ENCODE measurements around the gene XPR1. TPM values are rescaled to one million over a fixed set of nuclear protein-coding genes. Genes with fewer than 3 reads are reported as not detected.
"Not testable (repeated sequence)": the region's sequence is repeated elsewhere in the genome, so short reads cannot be mapped to it uniquely, and the experiment has no call there.

The XPR1 gene
- total RNA-seq, 1 experiment from 2014 or later, result 36.1 TPM

DNA sequence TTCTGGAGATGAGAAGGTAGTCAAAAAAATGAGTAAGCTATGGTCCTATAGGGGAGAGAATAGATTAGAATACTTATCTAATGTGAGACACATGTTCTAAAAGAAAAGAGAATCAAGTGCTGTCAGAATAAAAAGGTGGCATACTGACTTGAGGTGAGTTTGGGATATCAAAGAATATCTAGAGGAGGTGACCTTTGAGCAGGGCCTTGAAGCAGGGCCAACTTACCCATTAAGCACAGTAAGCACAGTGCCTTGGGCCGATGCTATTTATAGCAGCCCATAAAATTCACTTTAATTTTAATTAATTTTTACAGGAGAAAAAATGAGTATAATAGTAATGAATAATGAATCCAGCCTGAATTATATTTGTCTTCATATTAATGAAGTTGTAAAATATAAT is 92.2 kb downstream of the XPR1 start:
- ChIA-PET CTCF (no interaction called here), POLR2A (no interaction called here)
- intact Hi-C loops (cut with micrococcal nuclease; ENCODE audit: unreplicated experiment), result no loop called here
- Histone ChIP-seq H3K4me3 (ENCODE audit: low read depth in 2 of 2, low read length in 2 of 2) (no peak overlapping the region), H3K9me3 (ENCODE audit: control insufficient read depth, insufficient read depth, low read depth, low read length) (no peaks in the 10 kb centered on the region), H3K4me1 (ENCODE audit: control insufficient read depth, insufficient read depth, low read length) (no peaks in the 10 kb centered on the region), H3K27me3 (ENCODE audit: control insufficient read depth, insufficient read depth, low read length) (no peaks in the 10 kb centered on the region), H3K36me3 (ENCODE audit: control insufficient read depth, insufficient read depth, low read length) (no peaks in the 10 kb centered on the region), H3K27ac (ENCODE audit: low read length) (no peak overlapping the region)
- in situ Hi-C loops (cut with HindIII; ENCODE audit: low pct_unique_long_range_greater_than_20kb, low sequenced_read_pairs), result no loop called here
- no peak for DNase-seq (ENCODE audit: low read depth, low spot score)
- no peak for TF ChIP-seq TCF7L2 (IDR thresholded peaks at IDR 0.05; ENCODE audit: low read depth, low read length)
- TF ChIP-seq REST (IDR thresholded peaks at IDR 0.05; ENCODE audit: insufficient read depth in 1 of 2, low read depth in 2 of 2, low read length in 1 of 2), result no peak
- TF ChIP-seq POLR2AphosphoS5 (IDR thresholded peaks at IDR 0.05; ENCODE audit: low read depth, low read length), result no peak
- TF ChIP-seq SIN3A (IDR thresholded peaks at IDR 0.05; ENCODE audit: borderline replicate concordance, insufficient read depth, low read depth, low read length), result no peak
- TF ChIP-seq, protein P1, sequence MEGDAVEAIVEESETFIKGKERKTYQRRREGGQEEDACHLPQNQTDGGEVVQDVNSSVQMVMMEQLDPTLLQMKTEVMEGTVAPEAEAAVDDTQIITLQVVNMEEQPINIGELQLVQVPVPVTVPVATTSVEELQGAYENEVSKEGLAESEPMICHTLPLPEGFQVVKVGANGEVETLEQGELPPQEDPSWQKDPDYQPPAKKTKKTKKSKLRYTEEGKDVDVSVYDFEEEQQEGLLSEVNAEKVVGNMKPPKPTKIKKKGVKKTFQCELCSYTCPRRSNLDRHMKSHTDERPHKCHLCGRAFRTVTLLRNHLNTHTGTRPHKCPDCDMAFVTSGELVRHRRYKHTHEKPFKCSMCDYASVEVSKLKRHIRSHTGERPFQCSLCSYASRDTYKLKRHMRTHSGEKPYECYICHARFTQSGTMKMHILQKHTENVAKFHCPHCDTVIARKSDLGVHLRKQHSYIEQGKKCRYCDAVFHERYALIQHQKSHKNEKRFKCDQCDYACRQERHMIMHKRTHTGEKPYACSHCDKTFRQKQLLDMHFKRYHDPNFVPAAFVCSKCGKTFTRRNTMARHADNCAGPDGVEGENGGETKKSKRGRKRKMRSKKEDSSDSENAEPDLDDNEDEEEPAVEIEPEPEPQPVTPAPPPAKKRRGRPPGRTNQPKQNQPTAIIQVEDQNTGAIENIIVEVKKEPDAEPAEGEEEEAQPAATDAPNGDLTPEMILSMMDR (IDR thresholded peaks at IDR 0.05), result no peak
- BruUV-seq (replicated peaks), result no TSS peak
- ATAC-seq, result no peak

- CTCF ChIA-PET; intact Hi-C loops (cut with micrococcal nuclease; ENCODE audit: unreplicated experiment); H3K27ac ChIP-seq (ENCODE audit: low read length); BruUV-seq (replicated peaks); in situ Hi-C loops (cut with HindIII; ENCODE audit: low pct_unique_long_range_greater_than_20kb, low sequenced_read_pairs); H3K4me3 ChIP-seq (ENCODE audit: low read depth in 2 of 2, low read length in 2 of 2); H3K27me3 ChIP-seq (ENCODE audit: control insufficient read depth, insufficient read depth, low read length); H3K9me3 ChIP-seq (ENCODE audit: control insufficient read depth, insufficient read depth, low read depth, low read length); DNase-seq (ENCODE audit: low read depth, low spot score); H3K36me3 ChIP-seq (ENCODE audit: control insufficient read depth, insufficient read depth, low read length); H3K4me1 ChIP-seq (ENCODE audit: control insufficient read depth, insufficient read depth, low read length); ATAC-seq: not testable (repeated sequence)
- POLR2A ChIA-PET, result interaction anchor here (0.6 to 0.7 kb wide), 2 partner anchors 27 to 359 kb away, joined by 3 read pairs; no protein-coding TSS in a partner anchor
These were observed 94.2 kb downstream of the XPR1 start for GRCh38 chr1:180726024-180726423.

DNA sequence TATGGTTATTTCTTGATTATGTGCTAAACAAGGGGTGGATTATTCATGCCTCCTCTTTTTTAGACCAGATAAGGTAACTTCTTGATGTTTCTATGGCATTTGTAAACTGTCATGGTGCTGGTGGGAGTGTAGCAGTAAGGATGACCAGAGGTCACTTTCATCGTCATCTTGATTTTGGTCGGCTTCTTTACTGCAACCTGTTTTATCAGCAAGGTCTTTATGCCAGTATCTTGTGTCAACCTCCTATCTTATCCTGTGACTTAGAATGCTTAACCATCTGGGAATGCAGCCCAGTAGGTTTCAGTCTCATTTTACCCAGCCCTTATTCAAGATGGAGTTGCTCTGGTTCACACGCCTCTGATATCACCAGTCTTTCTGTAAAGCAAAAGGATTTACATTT is 95.9 kb downstream of the XPR1 start:
- CTCF ChIA-PET, result not testable (repeated sequence)

More for the DNA sequence above, 95.9 kb downstream of the XPR1 start:
- DNase-seq (ENCODE audit: low read depth, low spot score); H3K27me3 ChIP-seq (ENCODE audit: control insufficient read depth, insufficient read depth, low read length); H3K36me3 ChIP-seq (ENCODE audit: control insufficient read depth, insufficient read depth, low read length); intact Hi-C loops (cut with micrococcal nuclease; ENCODE audit: unreplicated experiment); POLR2A ChIA-PET; H3K4me3 ChIP-seq (ENCODE audit: low read depth in 2 of 2, low read length in 2 of 2); H3K9me3 ChIP-seq (ENCODE audit: control insufficient read depth, insufficient read depth, low read depth, low read length); BruUV-seq (replicated peaks); ATAC-seq; H3K27ac ChIP-seq (ENCODE audit: low read length); H3K4me1 ChIP-seq (ENCODE audit: control insufficient read depth, insufficient read depth, low read length); in situ Hi-C loops (cut with HindIII; ENCODE audit: low pct_unique_long_range_greater_than_20kb, low sequenced_read_pairs): not testable (repeated sequence)
